ENCODE results near the gene CTNNA3. TPM values are rescaled to one million over a fixed set of nuclear protein-coding genes. Genes with fewer than 3 reads are reported as not detected.

Gene CTNNA3
- total RNA-seq, 4 donors from 2014 or later: 14.3 to 49.5 (median 24.2) TPM

- H3K9me3 ChIP-seq: no peaks in the 10 kb centered on the region
- H3K4me1 ChIP-seq: peaks cover 0 to 4% of the 10 kb centered on the region in 2 donors
- DNase-seq: no peak
- in situ Hi-C loops (cut with MboI; ENCODE audit: low sequenced_read_pairs in 4 of 4): no loop called here
- H3K27ac ChIP-seq: no peak overlapping the region
- TF ChIP-seq POLR2A (IDR thresholded peaks at IDR 0.05) (no peak), CTCF (IDR thresholded peaks at IDR 0.05 in 4 of 5, conservative IDR thresholded peaks at IDR 0.05 in 1 of 5) (no peak)
- H3K4me3 ChIP-seq: no peak overlapping the region
- no peak for ATAC-seq
- no peaks in the 10 kb centered on the region for H3K36me3 ChIP-seq
- no peaks in the 10 kb centered on the region for H3K27me3 ChIP-seq
- intact Hi-C loops (cut with DNase I; ENCODE audit: low total_unique reads): no loop called here
Observed at GRCh38 chr10:66747451-66747850, 948.5 kb downstream of the CTNNA3 start.

GRCh38 chr10:66746711-66747110 lies 949.3 kb downstream of the CTNNA3 start:
- TF ChIP-seq CTCF (IDR thresholded peaks at IDR 0.05 in 4 of 5, conservative IDR thresholded peaks at IDR 0.05 in 1 of 5) (no peak), POLR2A (IDR thresholded peaks at IDR 0.05) (no peak)
- ATAC-seq: no peak
- H3K9me3 ChIP-seq: no peaks in the 10 kb centered on the region
- intact Hi-C loops (cut with DNase I; ENCODE audit: low total_unique reads): no loop called here
- no peaks in the 10 kb centered on the region for H3K27me3 ChIP-seq
- H3K4me3 ChIP-seq: no peak overlapping the region
- in situ Hi-C loops (cut with MboI; ENCODE audit: low sequenced_read_pairs in 4 of 4): no loop called here
- no peak overlapping the region for H3K27ac ChIP-seq
- H3K36me3 ChIP-seq: no peaks in the 10 kb centered on the region
- H3K4me1 ChIP-seq: peaks cover 0 to 4% of the 10 kb centered on the region in 2 donors
- DNase-seq: no peak

GRCh38 chr10:66746246-66746645 lies 949.7 kb downstream of the CTNNA3 start:
- H3K36me3 ChIP-seq: no peaks in the 10 kb centered on the region
- intact Hi-C loops (cut with DNase I; ENCODE audit: low total_unique reads) (no loop called here), in situ Hi-C loops (cut with MboI; ENCODE audit: low sequenced_read_pairs in 4 of 4) (no loop called here)
- ATAC-seq: no peak
- DNase-seq: no peak
- no peak for TF ChIP-seq POLR2A (IDR thresholded peaks at IDR 0.05)
- no peak for TF ChIP-seq CTCF (IDR thresholded peaks at IDR 0.05 in 4 of 5, conservative IDR thresholded peaks at IDR 0.05 in 1 of 5)
- no peaks in the 10 kb centered on the region for H3K9me3 ChIP-seq
- H3K4me1 ChIP-seq: peaks cover 0 to 4% of the 10 kb centered on the region in 2 donors
- no peak overlapping the region for H3K27ac ChIP-seq
- no peaks in the 10 kb centered on the region for H3K27me3 ChIP-seq
- no peak overlapping the region for H3K4me3 ChIP-seq

GRCh38 chr10:66744915-66745314 lies 951.1 kb downstream of the CTNNA3 start:
- no peaks in the 10 kb centered on the region for H3K9me3 ChIP-seq
- H3K4me3 ChIP-seq: no peak overlapping the region
- TF ChIP-seq POLR2A (IDR thresholded peaks at IDR 0.05) (no peak), CTCF (IDR thresholded peaks at IDR 0.05 in 4 of 5, conservative IDR thresholded peaks at IDR 0.05 in 1 of 5) (no peak)
- H3K27me3 ChIP-seq: no peaks in the 10 kb centered on the region
- no peak overlapping the region for H3K27ac ChIP-seq
- peaks cover 0 to 4% of the 10 kb centered on the region in 2 donors for H3K4me1 ChIP-seq
- no peak for ATAC-seq
- DNase-seq: no peak
- intact Hi-C loops (cut with DNase I; ENCODE audit: low total_unique reads) (no loop called here), in situ Hi-C loops (cut with MboI; ENCODE audit: low sequenced_read_pairs in 4 of 4) (no loop called here)
- no peaks in the 10 kb centered on the region for H3K36me3 ChIP-seq

GRCh38 chr10:66737241-66737640 lies 958.8 kb downstream of the CTNNA3 start:
- TF ChIP-seq CTCF (IDR thresholded peaks at IDR 0.05 in 4 of 5, conservative IDR thresholded peaks at IDR 0.05 in 1 of 5): no peak
- TF ChIP-seq POLR2A (IDR thresholded peaks at IDR 0.05): no peak
- in situ Hi-C loops (cut with MboI; ENCODE audit: low sequenced_read_pairs in 4 of 4) (no loop called here), intact Hi-C loops (cut with DNase I; ENCODE audit: low total_unique reads) (no loop called here)
- DNase-seq (no peak), ATAC-seq (no peak)
- Histone ChIP-seq H3K4me3 (no peak overlapping the region), H3K4me1 (no peaks in the 10 kb centered on the region), H3K36me3 (no peaks in the 10 kb centered on the region), H3K27ac (no peak overlapping the region), H3K27me3 (no peaks in the 10 kb centered on the region), H3K9me3 (no peaks in the 10 kb centered on the region)
